DOHH2 (cell line): ENCODE data around the gene SUCO.

Source experiments
- H3F3A ChIP-seq: fragments of 200-600 bp; sonication (generic), shearing (Covaris generic); 2 replicates; pipeline ENCODE4 v1.6.0; 2016; ENCODE audit warnings: antibody characterized with exemption, mild to moderate bottlenecking; ENCODE audit not compliant: control insufficient read depth, insufficient read depth
- H3K27ac ChIP-seq: fragments of 200-600 bp; sonication (generic); 2 replicates; pipeline ENCODE4 v1.5.1; 2014; ENCODE audit warnings: low read depth, mild to moderate bottlenecking, low read length, moderate library complexity
- H3K27me3 ChIP-seq: fragments of 200-600 bp; sonication (generic); 2 replicates; pipeline ENCODE4 v1.6.1; 2014; ENCODE audit warnings: mild to moderate bottlenecking, low read length, mixed read lengths; ENCODE audit not compliant: control insufficient read depth
- H3K36me3 ChIP-seq: fragments of 200-600 bp; sonication (generic); 2 replicates; pipeline ENCODE4 v1.6.1; 2014; ENCODE audit warnings: mild to moderate bottlenecking, low read length, moderate library complexity, mixed read lengths; ENCODE audit not compliant: control insufficient read depth
- H3K4me1 ChIP-seq: fragments of 200-600 bp; sonication (generic); 2 replicates; pipeline ENCODE4 v1.6.1; 2014; ENCODE audit warnings: mild to moderate bottlenecking, low read length, mixed read lengths; ENCODE audit not compliant: control insufficient read depth
- H3K4me2 ChIP-seq: fragments of 200-600 bp; sonication (generic); 2 replicates; pipeline ENCODE4 v1.6.0; 2014; ENCODE audit warnings: mild to moderate bottlenecking, low read length, moderate library complexity
- H3K4me3 ChIP-seq: fragments of 200-600 bp; sonication (generic); 2 replicates; pipeline ENCODE4 v1.5.1; 2014; ENCODE audit warnings: mild to moderate bottlenecking, low read length, mixed read lengths
- H3K79me2 ChIP-seq: fragments of 200-600 bp; sonication (generic); 2 replicates; pipeline ENCODE4 v1.6.1; 2014; ENCODE audit warnings: mild to moderate bottlenecking, low read length, mixed read lengths; ENCODE audit not compliant: control insufficient read depth
- H3K9me2 ChIP-seq: fragments of 200-600 bp; sonication (generic); replicated peaks from 2 replicates; pipeline ENCODE4 v1.6.1; 2014; ENCODE audit warnings: mild to moderate bottlenecking, low read length, mixed read lengths; ENCODE audit not compliant: control insufficient read depth
- H3K9me3 ChIP-seq: fragments of 200-600 bp; sonication (generic); 2 replicates; pipeline ENCODE4 v1.6.1; 2014; ENCODE audit warnings: antibody characterized with exemption, low read length, mixed read lengths; ENCODE audit not compliant: control insufficient read depth, insufficient read depth
- H4K20me1 ChIP-seq: fragments of 200-600 bp; sonication (generic); 2 replicates; pipeline ENCODE4 v1.6.0; 2014; ENCODE audit warnings: low read depth, mild to moderate bottlenecking, antibody characterized with exemption, low read length, moderate library complexity; ENCODE audit not compliant: control insufficient read depth, insufficient read depth
- CTCF ChIP-seq: fragments of 200-600 bp; sonication (generic); IDR thresholded peaks from one replicate; pipeline ENCODE4 v1.5.1; 2014; ENCODE audit warnings: antibody characterized with exemption, mild to moderate bottlenecking, low read depth, low read length; ENCODE audit not compliant: poor library complexity, severe bottlenecking
- EZH2phosphoT487 ChIP-seq: fragments of 200-600 bp; sonication (generic); IDR thresholded peaks from 2 replicates; pipeline ENCODE4 v1.6.1; 2017; ENCODE audit warnings: borderline replicate concordance, mild to moderate bottlenecking, antibody characterized with exemption, low read length, moderate library complexity, mixed read lengths

Gene SUCO

GRCh38 chr1:172638249-172638648 lies 105.3 kb downstream of the SUCO start:
- no peaks in the 10 kb centered on the region for H3K36me3 ChIP-seq

GRCh38 chr1:172638885-172639831 lies 106.2 kb downstream of the SUCO start:
- peaks cover 12% of the 10 kb centered on the region for H3K4me1 ChIP-seq
- no peaks in the 10 kb centered on the region for H3K9me3 ChIP-seq
- no peaks in the 10 kb centered on the region for H4K20me1 ChIP-seq
- TF ChIP-seq EZH2phosphoT487 (no peak), CTCF (no peak)
- H3K9me2 ChIP-seq, result no peaks in the 10 kb centered on the region
- no peaks in the 10 kb centered on the region for H3K79me2 ChIP-seq
- no peaks in the 10 kb centered on the region for H3K36me3 ChIP-seq
- H3F3A ChIP-seq, result no peaks in the 10 kb centered on the region
- no peak overlapping the region for H3K4me3 ChIP-seq
- H3K27me3 ChIP-seq, result no peaks in the 10 kb centered on the region
- H3K27ac ChIP-seq, result no peak overlapping the region
- H3K4me2 ChIP-seq, result no peak overlapping the region

More at GRCh38 chr1:172638249-172638648, 105.3 kb downstream of the SUCO start:
- H3K79me2 ChIP-seq, result no peaks in the 10 kb centered on the region
- H3K4me3 ChIP-seq, result no peak overlapping the region
- H3K9me2 ChIP-seq, result no peaks in the 10 kb centered on the region
- H3K4me2 ChIP-seq, result no peak overlapping the region
- peaks cover 3% of the 10 kb centered on the region for H3K4me1 ChIP-seq
- no peaks in the 10 kb centered on the region for H3F3A ChIP-seq
- H3K9me3 ChIP-seq, result no peaks in the 10 kb centered on the region
- H3K27me3 ChIP-seq, result no peaks in the 10 kb centered on the region
- no peaks in the 10 kb centered on the region for H4K20me1 ChIP-seq
- TF ChIP-seq EZH2phosphoT487 (no peak), CTCF (no peak)
- no peak overlapping the region for H3K27ac ChIP-seq

- no peaks in the 10 kb centered on the region for H3K9me2 ChIP-seq
- TF ChIP-seq EZH2phosphoT487 (no peak), CTCF (no peak)
- no peaks in the 10 kb centered on the region for H3K36me3 ChIP-seq
- H3K9me3 ChIP-seq, result no peaks in the 10 kb centered on the region
- peaks cover 14% of the 10 kb centered on the region for H3K4me1 ChIP-seq
- H3K79me2 ChIP-seq, result no peaks in the 10 kb centered on the region
- H4K20me1 ChIP-seq, result no peaks in the 10 kb centered on the region
- H3K4me2 ChIP-seq, result no peak overlapping the region
- no peak overlapping the region for H3K4me3 ChIP-seq
- H3K27me3 ChIP-seq, result no peaks in the 10 kb centered on the region
- H3F3A ChIP-seq, result no peaks in the 10 kb centered on the region
- no peak overlapping the region for H3K27ac ChIP-seq
These were observed 107.2 kb downstream of the SUCO start for GRCh38 chr1:172640111-172640510.
